ENCODE results near the gene PRRG2.

The PRRG2 gene

GRCh38 chr19:49539192-49539952 lies 41.7 kb upstream of the PRRG2 start:
- DNase-seq (ENCODE audit: low read depth, low spot score) = no peak
- H3K4me3 ChIP-seq (ENCODE audit: low read depth, low read length) = no peak overlapping the region
- in situ Hi-C loops (cut with HindIII; ENCODE audit: low sequenced_read_pairs) = no loop called here
- no peak for TF ChIP-seq CTCF (IDR thresholded peaks at IDR 0.05; ENCODE audit: low read depth, low read length)

GRCh38 chr19:49541914-49542313 lies 39.2 kb upstream of the PRRG2 start:
- no peak overlapping the region for H3K4me3 ChIP-seq (ENCODE audit: low read depth, low read length)
- in situ Hi-C loops (cut with HindIII; ENCODE audit: low sequenced_read_pairs) = no loop called here
- no peak for DNase-seq (ENCODE audit: low read depth, low spot score)
- no peak for TF ChIP-seq CTCF (IDR thresholded peaks at IDR 0.05; ENCODE audit: low read depth, low read length)

DNA sequence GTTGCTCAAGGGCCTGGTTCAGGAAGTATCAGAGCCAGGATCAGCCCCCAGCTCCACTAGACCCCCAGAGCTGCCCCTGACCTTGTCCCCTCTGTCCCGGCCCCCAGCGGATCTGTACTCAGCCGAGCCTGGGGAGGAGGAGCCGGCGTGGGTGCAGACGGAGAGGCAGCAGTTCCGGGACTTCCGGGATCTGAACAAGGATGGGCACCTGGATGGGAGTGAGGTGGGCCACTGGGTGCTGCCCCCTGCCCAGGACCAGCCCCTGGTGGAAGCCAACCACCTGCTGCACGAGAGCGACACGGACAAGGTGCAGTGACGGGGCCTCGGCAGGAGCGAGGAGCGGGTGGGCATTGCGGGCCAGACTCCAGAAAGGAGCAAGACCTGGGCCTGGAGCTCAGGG lies 38.7 kb upstream of the PRRG2 start:
- in situ Hi-C loops (cut with HindIII; ENCODE audit: low sequenced_read_pairs) = no loop called here
- no peak overlapping the region for H3K4me3 ChIP-seq (ENCODE audit: low read depth, low read length)
- no peak for DNase-seq (ENCODE audit: low read depth, low spot score)
- TF ChIP-seq CTCF (IDR thresholded peaks at IDR 0.05; ENCODE audit: low read depth, low read length) = no peak

- no peak overlapping the region for H3K4me3 ChIP-seq (ENCODE audit: low read depth, low read length)
- in situ Hi-C loops (cut with HindIII; ENCODE audit: low sequenced_read_pairs) = no loop called here
- no peak for DNase-seq (ENCODE audit: low read depth, low spot score)
- no peak for TF ChIP-seq CTCF (IDR thresholded peaks at IDR 0.05; ENCODE audit: low read depth, low read length)
Measured at GRCh38 chr19:49543032-49543431, 38.1 kb upstream of the PRRG2 start.

DNA sequence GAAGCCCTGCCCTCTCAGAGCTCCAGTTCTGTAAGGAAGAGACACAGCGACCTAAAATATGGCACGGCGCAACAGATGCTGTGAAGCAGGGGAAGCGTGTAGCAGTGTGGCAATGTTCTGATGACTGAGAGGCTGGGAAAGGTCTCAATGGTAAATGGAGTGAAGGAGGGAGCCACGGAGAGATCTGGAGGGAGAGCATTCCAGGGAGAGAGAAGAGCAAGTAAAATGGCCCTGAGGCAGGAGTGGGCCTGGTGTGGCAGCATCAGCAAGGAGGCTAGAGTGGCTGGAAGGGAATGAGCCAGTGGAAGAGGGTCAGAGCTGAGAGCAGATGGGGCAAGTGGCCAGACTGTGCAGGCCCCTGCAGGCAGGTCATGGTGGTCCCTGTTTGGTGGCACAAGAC lies 37.0 kb upstream of the PRRG2 start:
- H3K4me3 ChIP-seq (ENCODE audit: low read depth, low read length) = no peak overlapping the region

DNA sequence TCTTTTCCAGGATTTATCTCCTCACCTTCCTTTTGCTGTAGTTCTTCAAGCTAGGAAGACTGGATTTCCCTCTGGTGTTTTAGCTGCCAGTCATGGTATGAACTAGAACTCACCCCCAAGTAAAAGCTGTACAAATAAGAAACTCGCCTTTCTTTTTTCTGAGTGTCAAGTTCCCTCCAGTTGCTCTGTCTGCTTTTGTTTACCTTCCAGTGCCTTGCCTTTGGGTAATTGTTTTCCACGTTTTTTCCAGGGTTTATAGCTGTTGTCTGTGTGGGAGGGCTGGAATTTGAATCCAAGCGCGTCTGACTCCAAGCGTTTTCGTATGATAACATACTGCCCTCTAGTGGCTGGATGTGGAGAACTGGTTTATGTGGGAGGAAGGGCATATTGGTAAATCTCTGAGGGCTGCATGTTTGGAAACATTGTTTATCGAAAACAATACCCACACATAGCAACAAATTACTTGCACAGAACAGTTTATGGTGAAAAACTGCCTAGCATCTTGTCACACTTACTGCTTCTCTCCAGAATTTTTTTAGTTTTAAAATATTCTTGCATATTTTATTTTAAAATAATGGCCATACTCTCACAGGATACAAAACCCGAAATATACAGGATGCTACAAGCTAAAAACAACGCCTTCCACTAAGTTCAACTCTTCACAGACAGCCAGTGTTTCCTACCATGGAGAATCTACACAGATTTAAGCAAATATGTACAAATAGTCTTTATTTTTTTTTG lies 34.1 kb upstream of the PRRG2 start:
- H3K4me3 ChIP-seq (ENCODE audit: low read depth, low read length) = no peak overlapping the region

More for the DNA sequence above, 37.0 kb upstream of the PRRG2 start:
- no peak for TF ChIP-seq CTCF (IDR thresholded peaks at IDR 0.05; ENCODE audit: low read depth, low read length)
- DNase-seq (ENCODE audit: low read depth, low spot score) = no peak
- in situ Hi-C loops (cut with HindIII; ENCODE audit: low sequenced_read_pairs) = no loop called here

More for the DNA sequence above, 34.1 kb upstream of the PRRG2 start:
- in situ Hi-C loops (cut with HindIII; ENCODE audit: low sequenced_read_pairs) = no loop called here
- peak; percentile 85 for DNase-seq (ENCODE audit: low read depth, low spot score)
- peak; percentile 77 for TF ChIP-seq CTCF (IDR thresholded peaks at IDR 0.05; ENCODE audit: low read depth, low read length)
